Ovary (tissue), 9 donors: Measurements from ENCODE around the gene DYNLT2. TPM values are rescaled to one million over a fixed set of nuclear protein-coding genes. Genes with fewer than 3 reads are reported as not detected.

Experiments used
- DNase-seq, 5 donors: peaks; one replicate each; pipeline ENCODE4 v3.0.0-alpha.2; 2019 to 2020
- H3K27ac ChIP-seq, 2 donors: fragments of 200-600 bp; one replicate each; pipeline versions ENCODE4 v1.5.1 to v1.8.0; 2019 to 2022
- H3K27me3 ChIP-seq: fragments of 200-600 bp; one replicate; pipeline ENCODE4 v1.8.0; 2022
- H3K36me3 ChIP-seq: fragments of 200-600 bp; sonication (generic); one replicate; pipeline ENCODE4 v1.5.1; 2019
- H3K4me1 ChIP-seq: one replicate; pipeline ENCODE4 v1.8.1; 2013; ENCODE audit warnings: mild to moderate bottlenecking, moderate library complexity; ENCODE audit not compliant: insufficient read depth
- H3K4me3 ChIP-seq: fragments of 200-600 bp; sonication (generic); one replicate; pipeline ENCODE4 v1.5.1; 2017
- H3K9me3 ChIP-seq, 2 donors: fragments of 200-600 bp in 1 of 2; sonication (generic) in 1 of 2; one replicate each; pipeline versions ENCODE4 v1.5.1 to v1.8.1; 2013 to 2019; ENCODE audit warnings: mild to moderate bottlenecking in 1 of 2, moderate library complexity in 1 of 2
- CTCF ChIP-seq, 3 donors: fragments of 450-650 bp in 2 of 3; fragments of 200-600 bp in 1 of 3; IDR thresholded peaks; one replicate each; pipeline versions ENCODE4 v1.5.1 to v1.8.0; 2016 to 2022; ENCODE audit warnings: antibody characterized with exemption in 3 of 3, mild to moderate bottlenecking in 1 of 3
- EP300 ChIP-seq: sonication (generic); formaldehyde crosslinking; IDR thresholded peaks from one replicate; pipeline ENCODE4 v1.6.1; 2017; ENCODE audit warnings: antibody characterized with exemption
- POLR2A ChIP-seq: fragments of 450-650 bp; IDR thresholded peaks from one replicate; pipeline ENCODE4 v1.6.1; 2017; ENCODE audit warnings: antibody characterized with exemption, mild to moderate bottlenecking, moderate library complexity
- WGBS, 3 donors: extraction: QIAGEN DNeasy Blood & Tissue Kit in 1 of 3; methylation state at CpG; one replicate each; pipeline versions ENCODE4 v1.1.5 to v1.1.7; 2013 to 2017; 5-methylcytosine and 5-hydroxymethylcytosine counted together
- intact Hi-C, 4 donors: fragments of 100-400 bp; cut with DNase I; formaldehyde crosslinking; loops; one replicate each; pipeline versions ENCODE4 v1.11.0 to v1.15.1; 2022 to 2023
- polyA plus RNA-seq, 2 donors: library from polyadenylated mRNA; stranded (reverse); fragments of 200-250 nt in 1 of 2; fragments of 350-450 nt in 1 of 2; fragmentation: Illumina TruSeq in 1 of 2; extraction: RNeasy Lipid Tissue Mini Kit (QIAGEN cat#74804) in 1 of 2; gene quantifications; one replicate each; pipeline ENCODE4 v1.2.3, GENCODE V29; 2013 to 2014
- total RNA-seq, 7 donors: library from RNA; depleted of rRNA in 2 of 7; stranded (reverse); fragments of >200 nt in 2 of 7; fragmentation: NEBNext Ultra II Directional in 3 of 7; extraction: Animal tissue kit (Norgen Biotek cat#: 25700) in 3 of 7; gene quantifications; one replicate each; pipeline versions ENCODE4 v1.1.0 to v1.2.4, GENCODE V29; 2016 to 2023
- donor health status: DM: no; HTN: no; CAD: no; lungs with moderate emphysema.
- donor health status: DM: no; HTN: no; CAD: no.
- donor health status: Bipolar disorder and iron deficiency.
- donor health status: DM: yes; HTN: yes; CAD: no.
- donor health status: DM: no; HTN: no; CAD: no.
- donor health status: DM: yes; HTN: yes; CAD: no.

DYNLT2 gene
- total and polyA plus RNA-seq, 9 donors = 1.7 to 4.6 (median 3.1) TPM

GRCh38 chr6:169789146-169789943, 38.0 kb upstream of the DYNLT2 start:
- DNase-seq = peak in 1 of 5 donors; percentile 7
- no peak for TF ChIP-seq POLR2A
- no peak for TF ChIP-seq EP300
- no peak for TF ChIP-seq CTCF (IDR thresholded peaks at IDR 0.05)
- Histone ChIP-seq H3K27ac (peak overlapping the region in 1 of 2 donors; percentile 90), H3K4me3 (peak overlapping the region; percentile 49), H3K9me3 (no peaks in the 10 kb centered on the region), H3K4me1 (no peaks in the 10 kb centered on the region), H3K36me3 (no peaks in the 10 kb centered on the region), H3K27me3 (no peaks in the 10 kb centered on the region)
- intact Hi-C loops = no loop called here
- WGBS, 3 donors = 28 to 45% (median 39%) methylated on average over 24 of the region's 24 CpGs

DNA sequence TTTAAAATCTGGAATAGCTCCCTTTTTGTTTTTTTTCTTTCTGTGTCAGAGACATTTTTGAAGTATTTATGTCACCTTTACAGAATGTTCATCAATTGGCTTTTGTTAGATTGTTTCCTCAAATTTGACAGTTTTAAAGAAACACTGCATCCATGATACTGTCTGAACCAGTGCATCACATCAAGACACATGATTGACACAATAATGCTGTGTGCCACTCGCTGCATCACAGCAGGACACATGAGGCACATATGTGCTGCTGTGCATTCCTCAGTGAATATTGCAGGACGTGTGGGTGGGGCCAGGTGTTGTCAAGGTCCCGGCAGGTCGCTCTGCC, 37.4 kb upstream of the DYNLT2 start:
- H3K9me3 ChIP-seq = no peaks in the 10 kb centered on the region
- intact Hi-C loops = no loop called here
- DNase-seq = no peak
- no peaks in the 10 kb centered on the region for H3K36me3 ChIP-seq
- H3K4me1 ChIP-seq = no peaks in the 10 kb centered on the region
- 60 to 77% (median 65%) methylated on average over 4 of the region's 4 CpGs for WGBS, 3 donors
- TF ChIP-seq CTCF (IDR thresholded peaks at IDR 0.05) (no peak), EP300 (no peak), POLR2A (no peak)
- H3K4me3 ChIP-seq = no peak overlapping the region
- H3K27me3 ChIP-seq = no peaks in the 10 kb centered on the region
- H3K27ac ChIP-seq = no peak overlapping the region

DNA sequence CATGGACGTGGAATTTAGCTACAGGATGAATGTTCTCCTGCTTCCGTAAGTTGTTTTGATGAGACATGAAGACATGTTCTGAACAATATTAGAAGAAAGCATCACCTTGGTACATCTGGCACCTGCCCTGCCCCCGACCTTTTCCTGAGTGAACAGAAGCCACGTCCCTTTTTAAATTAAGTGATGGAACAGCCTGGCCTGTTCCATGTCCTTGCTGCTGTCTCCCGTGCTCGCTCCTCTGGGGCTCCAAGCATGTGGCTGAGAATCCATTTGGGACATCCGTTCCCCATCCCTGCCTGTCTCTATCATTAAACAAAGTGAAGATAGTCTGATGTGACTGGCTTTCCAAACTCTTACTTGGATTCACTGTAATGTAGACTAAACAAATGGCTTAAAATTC, 36.4 kb upstream of the DYNLT2 start:
- 68 to 82% (median 77%) methylated on average over 7 of the region's 7 CpGs for WGBS, 3 donors
- DNase-seq = no peak
- Histone ChIP-seq H3K4me3 (no peak overlapping the region), H3K4me1 (no peaks in the 10 kb centered on the region), H3K9me3 (no peaks in the 10 kb centered on the region), H3K36me3 (no peaks in the 10 kb centered on the region), H3K27ac (no peak overlapping the region), H3K27me3 (no peaks in the 10 kb centered on the region)
- intact Hi-C loops = no loop called here
- TF ChIP-seq POLR2A (no peak), EP300 (no peak), CTCF (IDR thresholded peaks at IDR 0.05) (no peak)

GRCh38 chr6:169786349-169786748, 35.0 kb upstream of the DYNLT2 start:
- DNase-seq = peak in 1 of 5 donors; percentile 5

More at GRCh38 chr6:169786349-169786748, 35.0 kb upstream of the DYNLT2 start:
- H3K27ac ChIP-seq = no peak overlapping the region
- intact Hi-C loops = no loop called here
- TF ChIP-seq POLR2A (no peak), EP300 (no peak), CTCF (IDR thresholded peaks at IDR 0.05) (no peak)
- 61 to 79% (median 68%) methylated on average over 5 of the region's 5 CpGs for WGBS, 3 donors
- no peaks in the 10 kb centered on the region for H3K27me3 ChIP-seq
- H3K36me3 ChIP-seq = no peaks in the 10 kb centered on the region
- H3K9me3 ChIP-seq = no peaks in the 10 kb centered on the region
- no peaks in the 10 kb centered on the region for H3K4me1 ChIP-seq
- H3K4me3 ChIP-seq = no peak overlapping the region
